Bronchial epithelial cell (primary cell): ENCODE measurements around the gene SMYD4. TPM values are rescaled to one million over a fixed set of nuclear protein-coding genes. Genes with fewer than 3 reads are reported as not detected.

Experiments
- DNase-seq: peaks from one replicate; pipeline ENCODE4 v3.0.0-alpha.2; 2010; ENCODE audit warnings: low read depth
- FAIRE-seq: peaks from 2 replicates; lab custom pipeline; 2011; peaks lifted over from hg19 to GRCh38; lab: Jason Lieb, UNC
- H3K27me3 ChIP-seq: 2 replicates; pipeline ENCODE4 v1.5.1; 2011; ENCODE audit warnings: low read length; ENCODE audit not compliant: control insufficient read depth, insufficient read depth
- H3K36me3 ChIP-seq: 2 replicates; pipeline ENCODE4 v1.5.1; 2011; ENCODE audit warnings: low read length; ENCODE audit not compliant: control insufficient read depth, insufficient read depth
- H3K4me3 ChIP-seq: 2 replicates; pipeline ENCODE4 v1.5.1; 2011; ENCODE audit warnings: mild to moderate bottlenecking, low read depth, low read length, control low read depth
- total RNA-seq: library from RNA; depleted of rRNA; stranded (reverse); fragments of >200 nt; gene quantifications from 2 replicates; pipeline ENCODE4 v1.2.1, GENCODE V29; 2014
- TF ChIP-seq, protein P1 (sequence below): IDR thresholded peaks from 2 replicates; pipeline ENCODE4 v1.5.1; 2011; ENCODE audit warnings: mild to moderate bottlenecking, moderate library complexity, low read length, control low read depth, inconsistent platforms; ENCODE audit not compliant: insufficient read depth, severe bottlenecking

The SMYD4 gene
- total RNA-seq, 1 donor from 2014 or later: 7.9 TPM

DNA sequence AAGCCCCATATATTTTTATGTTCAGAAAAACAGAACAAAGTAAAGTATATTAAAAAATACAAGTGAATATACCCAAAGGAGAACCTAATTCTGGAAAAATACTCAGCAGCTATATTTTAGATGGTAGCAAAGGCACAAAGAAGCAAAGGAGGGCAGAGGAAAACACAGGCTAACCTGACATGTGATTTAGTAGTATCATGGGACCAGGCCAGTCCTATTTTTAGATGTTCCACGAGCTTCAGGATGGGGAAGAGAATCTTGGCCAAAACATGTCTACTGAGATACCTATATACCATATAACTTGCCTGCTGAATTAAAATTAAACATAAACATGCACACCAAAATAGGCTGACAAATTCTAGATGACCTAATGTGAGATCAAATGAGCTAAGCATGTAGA, 32.9 kb downstream of the SMYD4 start:
- Histone ChIP-seq H3K27me3 (no peaks in the 10 kb centered on the region), H3K4me3 (no peak overlapping the region), H3K36me3 (peaks cover 2% of the 10 kb centered on the region)
- TF ChIP-seq, protein P1, sequence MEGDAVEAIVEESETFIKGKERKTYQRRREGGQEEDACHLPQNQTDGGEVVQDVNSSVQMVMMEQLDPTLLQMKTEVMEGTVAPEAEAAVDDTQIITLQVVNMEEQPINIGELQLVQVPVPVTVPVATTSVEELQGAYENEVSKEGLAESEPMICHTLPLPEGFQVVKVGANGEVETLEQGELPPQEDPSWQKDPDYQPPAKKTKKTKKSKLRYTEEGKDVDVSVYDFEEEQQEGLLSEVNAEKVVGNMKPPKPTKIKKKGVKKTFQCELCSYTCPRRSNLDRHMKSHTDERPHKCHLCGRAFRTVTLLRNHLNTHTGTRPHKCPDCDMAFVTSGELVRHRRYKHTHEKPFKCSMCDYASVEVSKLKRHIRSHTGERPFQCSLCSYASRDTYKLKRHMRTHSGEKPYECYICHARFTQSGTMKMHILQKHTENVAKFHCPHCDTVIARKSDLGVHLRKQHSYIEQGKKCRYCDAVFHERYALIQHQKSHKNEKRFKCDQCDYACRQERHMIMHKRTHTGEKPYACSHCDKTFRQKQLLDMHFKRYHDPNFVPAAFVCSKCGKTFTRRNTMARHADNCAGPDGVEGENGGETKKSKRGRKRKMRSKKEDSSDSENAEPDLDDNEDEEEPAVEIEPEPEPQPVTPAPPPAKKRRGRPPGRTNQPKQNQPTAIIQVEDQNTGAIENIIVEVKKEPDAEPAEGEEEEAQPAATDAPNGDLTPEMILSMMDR: no peak
- FAIRE-seq (no peak), DNase-seq (no peak)

- DNase-seq (peak; percentile 88), FAIRE-seq (no peak)
- H3K27me3 ChIP-seq: no peaks in the 10 kb centered on the region
- TF ChIP-seq, protein P1: no peak
- no peaks in the 10 kb centered on the region for H3K36me3 ChIP-seq
- H3K4me3 ChIP-seq: no peak overlapping the region
Measured at GRCh38 chr17:1793447-1793806, 36.3 kb downstream of the SMYD4 start.

GRCh38 chr17:1792495-1793446, 36.9 kb downstream of the SMYD4 start:
- Histone ChIP-seq H3K27me3 (no peaks in the 10 kb centered on the region), H3K36me3 (no peaks in the 10 kb centered on the region), H3K4me3 (no peak overlapping the region)
- TF ChIP-seq, protein P1: no peak
- DNase-seq: peak; percentile 16
- FAIRE-seq: no peak

DNA sequence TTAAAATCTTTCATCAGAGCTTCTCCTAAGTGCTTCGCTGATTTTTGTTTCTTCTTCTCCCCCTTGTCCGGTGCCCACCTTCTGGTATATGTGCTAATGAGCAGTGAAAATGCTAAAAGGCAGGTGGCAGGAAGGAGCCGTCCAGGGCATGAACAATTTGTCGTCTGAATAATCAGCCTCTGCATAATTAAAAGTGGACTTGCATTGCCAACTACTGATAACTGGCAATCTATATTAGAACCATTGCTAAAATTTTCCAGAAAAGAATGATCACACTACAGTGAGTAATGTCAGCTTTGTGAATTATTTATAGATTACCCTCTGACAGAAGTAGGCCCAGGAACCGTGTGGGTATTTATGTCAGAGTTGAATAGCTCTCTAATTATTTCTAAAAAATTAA, 39.8 kb downstream of the SMYD4 start:
- TF ChIP-seq, protein P1: no peak
- DNase-seq (no peak), FAIRE-seq (no peak)
- no peaks in the 10 kb centered on the region for H3K27me3 ChIP-seq
- peaks cover 2% of the 10 kb centered on the region for H3K36me3 ChIP-seq
- no peak overlapping the region for H3K4me3 ChIP-seq

DNA sequence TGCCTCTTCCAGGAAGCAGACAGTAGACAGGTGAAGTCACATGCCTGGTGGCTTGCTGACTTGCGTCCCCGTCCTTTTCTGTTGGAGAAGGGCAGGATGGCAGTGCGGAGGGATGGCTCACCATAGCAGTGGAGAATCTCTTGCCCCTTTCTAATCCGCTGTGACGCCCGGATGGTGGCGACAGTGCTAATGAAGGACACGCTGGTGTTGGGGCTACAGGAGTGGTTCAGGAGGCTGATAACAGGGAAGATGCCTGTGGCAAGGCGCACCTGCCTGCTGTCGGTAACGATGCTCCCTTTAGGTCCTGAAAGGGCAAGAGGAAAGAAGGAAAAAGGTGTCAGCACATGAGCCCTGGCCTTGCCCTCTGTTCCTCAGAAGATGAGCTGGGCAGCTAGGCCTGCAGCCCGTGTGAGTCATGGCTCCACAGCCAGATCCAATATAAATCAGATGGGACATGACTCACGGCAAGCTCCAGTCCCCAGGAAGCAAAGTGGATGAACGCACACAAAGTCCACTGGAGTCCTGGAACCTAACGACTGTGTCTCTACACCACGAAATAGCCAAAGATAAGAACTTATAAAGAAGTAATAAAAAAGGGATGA, 42.3 kb downstream of the SMYD4 start:
- no peaks in the 10 kb centered on the region for H3K27me3 ChIP-seq
- peaks cover 4% of the 10 kb centered on the region for H3K36me3 ChIP-seq
- no peak overlapping the region for H3K4me3 ChIP-seq
- peak; percentile 75 for FAIRE-seq
- TF ChIP-seq, protein P1: no peak
- DNase-seq: peak; percentile 88
